Measurements from ENCODE around the gene LARP4B.

LARP4B gene

DNA sequence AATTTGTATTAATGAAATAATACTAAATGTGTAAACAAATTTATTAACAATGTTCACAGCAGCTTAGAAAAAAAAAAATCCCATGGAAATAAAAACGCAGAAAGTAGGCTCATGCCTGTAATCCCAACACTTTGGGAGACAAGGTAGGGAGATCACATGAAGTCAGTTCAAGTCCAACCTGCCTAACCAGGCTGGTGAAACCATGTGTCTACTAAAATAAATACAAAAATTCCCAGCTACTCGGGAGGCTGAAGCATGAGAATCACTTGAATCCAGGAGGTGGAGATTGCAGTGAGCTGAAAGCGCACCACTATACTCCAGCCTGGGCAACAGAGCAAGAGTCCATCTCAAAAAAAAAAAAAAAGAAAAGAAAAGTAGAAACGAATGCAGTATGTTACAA, 36.2 kb downstream of the LARP4B start:
- DNase-seq (ENCODE audit: low read depth), result no peak
- TF ChIP-seq CTCF (conservative IDR thresholded peaks at IDR 0.05; ENCODE audit: low read length), result no peak
- H3K4me3 ChIP-seq (ENCODE audit: low read length), result no peak overlapping the region

DNA sequence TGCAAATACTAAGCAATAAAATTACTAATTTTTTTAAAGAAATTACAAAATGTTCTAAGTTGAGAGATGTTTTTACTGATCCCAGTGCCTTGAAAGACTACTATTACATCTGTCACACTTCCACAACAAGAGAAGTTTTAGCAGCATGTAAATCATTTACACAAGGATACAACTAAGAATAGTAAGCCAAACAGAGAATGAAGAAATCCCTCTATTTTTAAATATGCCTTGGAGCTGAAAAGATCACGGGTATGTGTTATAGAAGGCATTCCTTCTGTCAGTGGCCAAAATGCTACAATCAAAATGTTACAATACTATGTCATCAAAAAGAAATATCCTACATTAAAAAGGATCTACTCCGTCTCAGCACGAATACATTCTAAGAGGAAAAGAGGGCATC, 52.6 kb downstream of the LARP4B start:
- TF ChIP-seq CTCF (conservative IDR thresholded peaks at IDR 0.05; ENCODE audit: low read length), result no peak
- no peak overlapping the region for H3K4me3 ChIP-seq (ENCODE audit: low read length)
- no peak for DNase-seq (ENCODE audit: low read depth)

DNA sequence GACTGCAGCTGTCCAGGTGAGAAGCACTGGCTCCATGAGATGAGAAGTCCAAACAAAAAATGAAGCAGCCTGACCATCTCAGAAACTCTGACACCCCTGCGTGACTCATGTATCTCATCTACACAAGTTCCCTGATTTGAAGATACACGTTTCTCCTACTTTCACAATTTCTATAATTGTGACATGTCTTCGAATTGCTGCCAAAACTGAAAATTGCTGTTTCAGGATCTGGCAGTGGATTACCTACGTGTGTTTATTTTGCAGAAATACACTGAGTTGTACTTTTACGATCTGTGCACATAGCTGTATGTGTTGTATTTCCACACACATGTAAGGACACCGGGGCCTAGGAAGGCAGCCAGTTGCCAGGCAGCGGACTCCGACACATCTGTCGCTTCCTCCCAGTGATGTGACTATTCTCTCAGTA, 53.2 kb downstream of the LARP4B start:
- DNase-seq (ENCODE audit: low read depth), result peak; percentile 71
- H3K4me3 ChIP-seq (ENCODE audit: low read length), result no peak overlapping the region
- TF ChIP-seq CTCF (conservative IDR thresholded peaks at IDR 0.05; ENCODE audit: low read length), result no peak

DNA sequence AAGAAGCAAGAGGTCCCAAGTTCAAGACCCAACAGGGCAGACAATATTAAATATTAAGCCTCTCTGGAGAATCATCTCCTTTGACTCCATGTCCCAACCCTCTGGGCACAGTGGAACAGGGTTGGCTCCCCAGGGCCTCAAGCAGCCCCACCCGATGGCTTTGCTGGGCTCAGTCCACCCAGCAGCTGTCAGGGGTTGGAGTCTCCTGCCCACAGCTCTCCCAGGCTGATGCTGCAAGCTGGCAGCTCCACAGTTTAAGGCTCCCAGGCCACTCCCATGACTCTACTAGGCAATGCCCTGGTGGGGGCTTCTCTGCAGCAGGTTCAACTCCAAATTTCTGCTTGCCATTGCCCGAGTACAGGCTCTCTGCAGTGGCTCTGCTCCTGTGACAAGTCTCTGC, 55.1 kb downstream of the LARP4B start:
- no peak for DNase-seq (ENCODE audit: low read depth)
- H3K4me3 ChIP-seq (ENCODE audit: low read length), result no peak overlapping the region
- TF ChIP-seq CTCF (conservative IDR thresholded peaks at IDR 0.05; ENCODE audit: low read length), result no peak

GRCh38 chr10:873020-873419, 58.5 kb downstream of the LARP4B start:
- TF ChIP-seq CTCF (conservative IDR thresholded peaks at IDR 0.05; ENCODE audit: low read length), result no peak
- no peak for DNase-seq (ENCODE audit: low read depth)
- H3K4me3 ChIP-seq (ENCODE audit: low read length), result no peak overlapping the region

GRCh38 chr10:871951-872403, 59.5 kb downstream of the LARP4B start:
- DNase-seq (ENCODE audit: low read depth), result no peak
- no peak overlapping the region for H3K4me3 ChIP-seq (ENCODE audit: low read length)
- TF ChIP-seq CTCF (conservative IDR thresholded peaks at IDR 0.05; ENCODE audit: low read length), result no peak

- TF ChIP-seq CTCF (conservative IDR thresholded peaks at IDR 0.05; ENCODE audit: low read length), result no peak
- DNase-seq (ENCODE audit: low read depth), result no peak
- no peak overlapping the region for H3K4me3 ChIP-seq (ENCODE audit: low read length)
Measured at GRCh38 chr10:870564-871166, 60.8 kb downstream of the LARP4B start.
